Endothelial cell (in vitro differentiated cells): ENCODE measurements around the gene MAZ. TPM values are rescaled to one million over a fixed set of nuclear protein-coding genes. Genes with fewer than 3 reads are reported as not detected.
"Not testable (repeated sequence)": the region's sequence is repeated elsewhere in the genome, so short reads cannot be mapped to it uniquely, and the experiment has no call there.

Experiments used
- DNase-seq: peaks from one replicate; pipeline ENCODE4 v3.0.0; 2021; ENCODE audit warnings: low spot score
- H3K27ac Mint-ChIP-seq: one replicate; pipeline ENCODE4 v1.8.0; 2021; ENCODE audit warnings: mixed read lengths, inconsistent platforms; ENCODE audit not compliant: unreplicated experiment
- H3K27me3 Mint-ChIP-seq: one replicate; pipeline ENCODE4 v1.8.0; 2021; ENCODE audit warnings: mild to moderate bottlenecking, moderate library complexity, mixed read lengths, inconsistent platforms; ENCODE audit not compliant: unreplicated experiment
- H3K36me3 Mint-ChIP-seq: one replicate; pipeline ENCODE4 v1.8.0; 2021; ENCODE audit warnings: mild to moderate bottlenecking, low read depth, mixed read lengths, inconsistent platforms; ENCODE audit not compliant: unreplicated experiment
- H3K4me1 Mint-ChIP-seq: one replicate; pipeline ENCODE4 v1.8.0; 2021; ENCODE audit warnings: mild to moderate bottlenecking, mixed read lengths, inconsistent platforms; ENCODE audit not compliant: unreplicated experiment
- H3K4me3 Mint-ChIP-seq: one replicate; pipeline ENCODE4 v1.8.0; 2021; ENCODE audit warnings: mild to moderate bottlenecking, mixed read lengths, inconsistent platforms; ENCODE audit not compliant: unreplicated experiment
- H3K9me3 Mint-ChIP-seq: one replicate; pipeline ENCODE4 v1.8.0; 2021; ENCODE audit warnings: mixed read lengths, inconsistent platforms; ENCODE audit not compliant: unreplicated experiment
- CTCF ChIP-seq: fragments of 200-600 bp; sonication (generic); IDR thresholded peaks from one replicate; pipeline ENCODE4 v1.5.0; 2021; ENCODE audit warnings: antibody characterized with exemption; ENCODE audit not compliant: unreplicated experiment
- total RNA-seq: library from RNA; stranded (reverse); fragmentation: NEBNext Ultra II Directional; extraction: Animal tissue kit (Norgen Biotek cat#: 25700); gene quantifications from one replicate; pipeline ENCODE4 v1.2.1, GENCODE V29; 2021; ENCODE audit not compliant: unreplicated experiment

MAZ gene
- total RNA-seq, 1 donor from 2014 or later, result 407 TPM

GRCh38 chr16:29769507-29769906 is 36.8 kb upstream of the MAZ start:
- no peak for TF ChIP-seq CTCF
- no peak for DNase-seq
- H3K4me1 Mint-ChIP-seq, result no peaks in the 10 kb centered on the region

GRCh38 chr16:29770250-29770929 is 35.9 kb upstream of the MAZ start:
- peaks cover 5% of the 10 kb centered on the region for H3K27me3 Mint-ChIP-seq
- H3K4me3 Mint-ChIP-seq, result no peak overlapping the region
- H3K27ac Mint-ChIP-seq, result no peak overlapping the region
- no peak for DNase-seq
- H3K4me1 Mint-ChIP-seq, result no peaks in the 10 kb centered on the region
- TF ChIP-seq CTCF, result no peak
- H3K9me3 Mint-ChIP-seq, result no peaks in the 10 kb centered on the region
- no peaks in the 10 kb centered on the region for H3K36me3 Mint-ChIP-seq

More at GRCh38 chr16:29769507-29769906, 36.8 kb upstream of the MAZ start:
- Mint-ChIP-seq H3K27ac (no peak overlapping the region), H3K9me3 (no peaks in the 10 kb centered on the region), H3K4me3 (no peak overlapping the region), H3K27me3 (peaks cover 5% of the 10 kb centered on the region), H3K36me3 (no peaks in the 10 kb centered on the region)

GRCh38 chr16:29772330-29772729 is 34.0 kb upstream of the MAZ start:
- not testable (repeated sequence) for H3K27me3 Mint-ChIP-seq, H3K9me3 Mint-ChIP-seq, H3K27ac Mint-ChIP-seq, H3K36me3 Mint-ChIP-seq, H3K4me1 Mint-ChIP-seq, H3K4me3 Mint-ChIP-seq, DNase-seq

GRCh38 chr16:29774730-29775129 is 31.6 kb upstream of the MAZ start:
- Mint-ChIP-seq H3K27ac (no peak overlapping the region), H3K4me3 (no peak overlapping the region), H3K9me3 (no peaks in the 10 kb centered on the region), H3K27me3 (peaks cover 2% of the 10 kb centered on the region), H3K36me3 (no peaks in the 10 kb centered on the region), H3K4me1 (no peaks in the 10 kb centered on the region)
- no peak for TF ChIP-seq CTCF
- DNase-seq, result no peak

GRCh38 chr16:29775742-29776408 is 30.5 kb upstream of the MAZ start:
- no peak for TF ChIP-seq CTCF
- Mint-ChIP-seq H3K27ac (no peak overlapping the region), H3K9me3 (no peaks in the 10 kb centered on the region), H3K4me1 (no peaks in the 10 kb centered on the region), H3K4me3 (no peak overlapping the region), H3K27me3 (peaks cover 2% of the 10 kb centered on the region), H3K36me3 (no peaks in the 10 kb centered on the region)
- no peak for DNase-seq
